Stimulated activated CD4-positive, alpha-beta T cell treated with anti-CD3 and anti-CD28 coated beads, Interleukin-15, amount 100 ng/mL, for 24 hours (primary cell): Measurements from ENCODE around the gene HYI.

Experiments used
- DNase-seq: peaks from one replicate; pipeline ENCODE4 v3.0.0-alpha.2; 2020

HYI gene

DNA sequence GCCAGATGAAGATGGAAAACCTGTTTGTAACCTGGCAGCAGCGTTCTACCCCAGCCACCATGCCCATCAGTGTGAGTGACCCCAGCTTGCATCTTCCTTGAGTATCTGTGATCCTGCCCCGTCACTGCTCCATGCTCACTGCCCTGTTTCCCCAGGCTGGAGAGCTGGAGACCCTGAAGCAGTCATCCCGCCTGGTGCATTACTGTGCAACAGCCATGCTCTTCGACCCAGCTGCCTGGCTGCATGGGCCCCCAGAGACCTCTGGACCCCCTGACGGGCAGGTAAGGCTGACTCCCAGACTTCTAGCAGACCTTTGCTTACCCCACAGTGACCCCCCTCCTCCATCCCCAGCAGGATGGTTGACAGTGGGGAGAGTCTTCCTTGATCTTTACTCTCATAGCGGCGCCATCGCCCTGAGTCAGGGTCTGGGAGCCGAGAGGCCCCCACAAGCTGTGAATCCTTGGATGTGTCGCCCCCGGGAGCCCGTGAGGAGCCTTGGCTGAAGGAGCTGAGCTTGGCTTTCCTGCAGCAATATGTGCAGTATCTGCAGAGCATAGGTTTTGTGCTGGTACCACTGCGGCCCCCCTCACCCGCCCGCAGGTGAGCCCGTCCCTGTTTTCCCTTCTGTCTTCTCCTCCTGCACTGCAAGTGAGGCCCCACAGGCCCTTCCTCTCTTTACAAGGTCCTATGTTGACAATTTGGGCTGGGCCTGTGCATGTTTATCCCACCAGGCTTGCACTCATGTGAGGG is 10.4 kb downstream of the HYI start:
- DNase-seq = no peak

DNA sequence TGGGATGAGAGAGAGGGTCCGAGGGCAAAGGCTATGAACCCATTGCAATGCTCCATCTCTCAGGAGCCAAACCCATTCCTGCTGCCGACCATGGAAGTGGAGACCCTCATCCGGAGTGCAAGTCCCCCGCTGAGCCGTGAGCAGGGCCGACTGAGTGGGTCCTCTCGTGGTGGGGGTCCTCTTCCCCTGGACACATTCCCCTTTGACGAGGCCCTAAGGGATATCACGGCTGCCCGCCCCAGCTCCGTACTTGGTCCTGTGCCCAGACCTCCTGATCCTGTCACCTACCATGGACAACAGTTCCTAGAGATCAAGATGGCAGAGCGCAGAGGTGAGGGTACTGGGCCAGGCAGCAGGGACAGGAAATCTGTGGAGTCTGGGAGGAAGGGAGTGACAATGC is 11.0 kb downstream of the HYI start:
- no peak for DNase-seq

DNA sequence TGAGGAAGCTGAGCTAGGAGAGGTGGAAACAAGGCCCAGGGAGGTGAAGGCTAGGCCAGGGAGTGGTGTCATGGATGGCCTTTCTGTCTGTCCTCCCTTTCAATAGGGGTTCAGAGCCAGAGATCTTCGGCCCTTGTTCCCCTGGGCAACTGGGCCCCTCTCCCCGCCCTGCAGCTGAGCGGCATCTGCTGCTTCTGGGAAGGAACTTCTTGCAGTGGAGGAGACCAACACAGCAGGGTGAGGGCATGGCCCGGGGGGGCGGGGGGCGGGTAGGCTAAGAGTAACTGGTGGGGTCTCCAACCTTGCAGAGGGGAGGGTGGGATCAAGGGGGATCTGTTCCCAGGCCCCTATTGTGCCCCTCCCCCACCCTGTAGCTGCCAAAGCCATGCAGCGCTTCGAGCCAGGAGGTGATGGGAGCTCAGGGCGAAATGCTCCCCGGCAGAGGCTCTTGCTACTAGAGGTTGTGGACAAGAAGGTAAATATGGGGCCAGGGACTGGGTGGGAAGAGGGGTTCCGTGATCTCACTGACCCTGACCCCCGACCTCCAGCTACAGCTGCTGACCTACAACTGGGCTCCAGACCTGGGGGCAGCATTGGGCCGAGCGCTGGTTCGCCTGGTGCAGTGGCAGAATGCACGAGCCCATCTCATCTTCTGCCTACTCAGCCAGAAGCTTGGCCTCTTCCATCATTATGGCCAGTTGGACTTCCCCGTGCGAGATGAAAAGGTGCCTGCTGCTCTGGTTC is 11.7 kb downstream of the HYI start:
- no peak for DNase-seq

GRCh38 chr1:43441166-43441893 is 12.4 kb downstream of the HYI start:
- no peak for DNase-seq

GRCh38 chr1:43440358-43440757 is 13.4 kb downstream of the HYI start:
- no peak for DNase-seq

GRCh38 chr1:43439781-43440180 is 13.9 kb downstream of the HYI start:
- DNase-seq = no peak

- DNase-seq = no peak
Observed at GRCh38 chr1:43438953-43439581, 14.7 kb downstream of the HYI start.

GRCh38 chr1:43438576-43438952 is 15.2 kb downstream of the HYI start:
- DNase-seq = no peak

DNA sequence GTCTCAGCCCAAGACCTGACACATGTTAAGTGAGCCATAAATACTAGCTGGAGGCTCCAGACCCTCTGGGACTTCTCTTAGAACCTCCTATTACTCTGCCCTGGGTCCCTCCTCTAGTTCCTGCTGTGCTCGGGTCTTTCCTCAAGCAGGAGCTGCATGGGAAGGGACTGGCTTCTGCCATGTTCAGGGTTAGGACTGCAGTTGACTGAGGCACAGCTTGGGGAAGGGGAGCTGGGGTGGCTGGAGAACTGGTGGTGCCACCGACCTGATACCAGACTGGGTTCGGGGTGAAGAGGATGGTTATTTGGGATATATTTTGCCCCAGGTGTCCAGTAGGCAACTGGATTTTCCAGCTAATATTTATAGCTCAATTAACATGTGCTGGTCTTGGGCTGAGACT is 15.7 kb downstream of the HYI start:
- DNase-seq = no peak

- DNase-seq = no peak
Observed at GRCh38 chr1:43437031-43437973, 16.4 kb downstream of the HYI start.

DNA sequence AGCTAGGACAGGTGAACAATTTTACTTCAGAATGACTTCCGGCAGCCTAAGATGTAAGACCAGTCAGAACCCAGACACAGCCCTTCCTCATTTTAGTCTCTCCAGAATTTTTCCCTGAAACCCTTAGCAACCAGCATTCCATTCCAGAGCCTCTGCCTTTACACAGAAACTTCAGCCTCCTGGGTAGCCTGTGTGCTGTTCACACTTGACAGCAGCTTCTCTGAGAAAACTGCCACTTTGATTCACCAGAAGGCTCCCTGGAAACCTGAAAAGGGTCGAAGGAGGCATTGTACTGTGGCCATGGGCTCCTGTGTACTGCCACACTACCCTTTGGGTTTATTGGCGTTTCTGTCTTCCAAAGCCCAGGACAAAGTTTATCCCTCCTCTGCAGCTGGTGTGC is 17.4 kb downstream of the HYI start:
- DNase-seq = no peak

GRCh38 chr1:43435146-43436145 is 18.3 kb downstream of the HYI start:
- no peak for DNase-seq

DNA sequence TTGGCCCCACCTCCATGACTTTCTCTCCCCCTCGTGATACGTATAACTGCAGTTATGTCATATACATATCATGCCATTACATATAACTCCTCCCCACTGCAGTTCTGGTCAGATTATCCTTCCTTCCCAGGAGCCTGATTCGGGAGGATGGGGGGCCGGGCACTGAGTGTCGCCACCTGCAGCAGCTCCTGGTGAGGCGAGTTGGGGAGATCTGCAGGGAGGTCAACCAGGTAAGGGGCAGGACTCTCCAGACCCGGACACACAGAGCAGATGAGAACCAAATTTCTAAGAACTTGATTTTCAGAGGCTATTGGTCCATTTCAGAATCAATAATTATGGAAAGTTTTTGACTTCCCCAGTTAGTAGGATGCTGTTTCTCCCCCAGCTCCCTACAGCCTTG is 19.5 kb downstream of the HYI start:
- DNase-seq = no peak

DNA sequence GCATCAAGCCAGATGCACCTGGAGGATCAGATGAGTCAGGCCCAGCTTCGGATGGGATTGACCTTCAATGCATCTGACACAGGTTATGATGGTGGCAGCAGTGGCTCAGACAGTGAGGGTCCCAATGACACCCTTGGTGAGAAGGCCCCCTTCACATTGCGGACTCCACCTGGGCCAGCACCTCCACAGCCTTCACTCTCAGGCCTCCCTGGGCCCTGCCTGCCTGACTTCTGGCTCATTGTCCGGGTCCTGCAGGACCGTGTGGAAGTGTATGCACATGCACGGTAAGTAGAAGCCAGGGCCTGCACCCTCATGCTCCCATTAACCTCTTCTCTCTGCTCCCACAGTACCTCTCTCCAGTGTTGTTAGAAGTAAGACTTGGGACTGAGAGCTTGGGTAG is 20.8 kb downstream of the HYI start:
- no peak for DNase-seq

- no peak for DNase-seq
Observed at GRCh38 chr1:43432171-43432860, 21.4 kb downstream of the HYI start.

DNA sequence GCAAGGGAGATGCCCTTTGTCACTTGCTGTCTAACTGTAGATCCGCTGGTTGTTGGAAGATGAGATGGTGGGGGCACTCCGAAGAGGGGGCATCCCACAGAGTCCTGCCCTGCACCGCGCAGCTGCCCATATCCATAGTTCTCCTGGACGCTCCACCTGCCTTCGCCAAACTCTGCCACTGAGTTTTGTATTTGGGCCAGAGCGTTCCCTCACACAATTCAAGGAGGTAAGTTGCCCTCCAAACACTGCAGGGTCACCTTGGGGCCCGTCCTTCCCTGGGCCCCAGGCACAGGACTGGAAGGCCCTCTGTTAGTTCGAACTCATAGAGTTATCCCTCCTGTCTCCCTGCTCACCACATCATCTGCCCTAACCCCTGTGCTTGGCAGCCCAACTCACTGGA is 22.1 kb downstream of the HYI start:
- DNase-seq = no peak

GRCh38 chr1:43430831-43431230 is 22.9 kb downstream of the HYI start:
- DNase-seq = no peak

- no peak for DNase-seq
Observed at GRCh38 chr1:43427941-43428340, 25.8 kb downstream of the HYI start.

- DNase-seq = no peak
Observed at GRCh38 chr1:43427524-43427923, 26.2 kb downstream of the HYI start.

DNA sequence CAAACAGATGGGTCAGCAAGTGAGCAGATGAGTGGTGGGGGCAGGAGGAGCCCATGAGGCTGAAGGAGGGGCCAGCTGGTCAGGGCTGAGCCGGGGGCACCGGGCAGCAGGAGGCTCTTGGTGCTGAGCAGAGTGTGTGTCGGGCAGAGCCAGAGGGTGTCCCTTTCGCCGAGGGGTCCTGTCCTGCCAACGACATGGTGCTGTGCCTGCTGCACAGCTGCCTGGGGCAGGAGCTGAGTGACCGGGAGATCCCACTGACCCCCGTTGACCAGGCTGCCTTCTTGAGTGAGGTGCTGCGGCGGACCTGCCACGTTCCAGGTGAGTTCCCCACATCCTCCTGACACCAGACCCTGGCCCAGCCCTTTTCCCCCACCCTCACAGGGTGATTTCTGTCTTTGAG is 27.5 kb downstream of the HYI start:
- DNase-seq = no peak
